PFSK-1 (cell line): ENCODE results near the gene ARHGEF19.

Experiments
- POLR2AphosphoS5 ChIP-seq: IDR thresholded peaks from 2 replicates; pipeline ENCODE4 v1.6.1; 2012; ENCODE audit warnings: low read depth, mild to moderate bottlenecking, control low read depth, low read length, moderate library complexity
- SIN3A ChIP-seq: IDR thresholded peaks from 2 replicates; pipeline ENCODE4 v1.6.1; 2012; ENCODE audit warnings: mild to moderate bottlenecking, low read length, moderate library complexity, borderline replicate concordance; ENCODE audit not compliant: insufficient read depth
- TAF1 ChIP-seq: IDR thresholded peaks from 2 replicates; pipeline ENCODE4 v1.6.1; 2012; ENCODE audit warnings: low read length, control low read depth, borderline replicate concordance; ENCODE audit not compliant: insufficient read depth

DNA sequence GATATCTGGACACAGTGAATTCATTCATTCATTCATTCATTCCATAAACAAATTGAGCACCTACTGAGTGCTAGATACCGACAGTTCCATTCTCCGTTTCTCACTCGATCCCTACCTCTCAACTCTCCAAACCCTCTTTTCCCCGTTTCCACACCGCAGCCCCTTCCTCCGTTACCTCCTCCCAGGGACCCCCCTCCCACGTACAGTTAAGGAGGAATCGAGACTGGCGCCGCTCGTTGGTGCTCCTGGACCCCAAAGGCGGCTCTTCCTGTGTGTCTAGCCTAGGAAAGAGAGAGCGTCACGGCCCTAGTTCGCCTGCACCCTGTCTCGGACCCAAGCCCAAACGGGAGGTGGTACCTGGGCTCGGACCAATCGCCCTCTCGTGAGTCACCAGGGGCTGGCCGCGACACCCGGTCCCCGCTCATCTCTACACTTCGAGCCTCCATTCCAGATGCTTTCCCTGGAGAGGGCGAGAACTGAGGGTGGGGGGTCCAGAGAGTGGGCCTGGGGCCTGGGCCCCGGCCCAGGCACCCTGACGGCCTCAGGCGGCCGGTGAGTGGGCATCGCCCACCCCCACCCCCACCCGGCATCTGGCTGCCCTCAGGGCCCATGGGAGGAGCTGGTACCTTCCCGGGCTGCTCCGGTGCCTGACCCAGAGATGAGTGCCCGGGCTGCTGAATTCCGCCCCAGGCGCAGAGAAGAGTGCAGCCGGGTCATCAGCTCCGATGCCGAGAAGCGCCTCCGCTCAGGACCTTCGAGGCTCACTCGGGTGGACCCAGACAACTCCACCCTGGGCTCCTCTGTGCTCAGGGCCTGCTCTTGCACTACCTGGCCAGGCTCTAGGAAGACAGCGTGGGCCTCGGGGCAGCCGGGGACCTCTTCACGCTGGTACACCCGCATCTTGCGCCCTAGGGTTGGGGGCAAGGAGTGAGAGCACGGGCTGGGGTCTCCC lies 4.9 kb downstream of the ARHGEF19 start:
- no peak for TF ChIP-seq POLR2AphosphoS5
- TF ChIP-seq SIN3A: no peak
- TF ChIP-seq TAF1: no peak
